Glutamatergic neuron (in vitro differentiated cells): ENCODE data around the gene LDLRAD4. TPM values are rescaled to one million over a fixed set of nuclear protein-coding genes. Genes with fewer than 3 reads are reported as not detected.

Experiments used
- DNase-seq: peaks from one replicate; pipeline ENCODE4 v3.0.0; 2022
- H3K27ac Mint-ChIP-seq: one replicate; pipeline ENCODE4 v1.8.0; 2020; ENCODE audit warnings: mild to moderate bottlenecking, mixed read lengths, inconsistent platforms; ENCODE audit not compliant: unreplicated experiment
- H3K27me3 Mint-ChIP-seq: one replicate; pipeline ENCODE4 v1.8.0; 2020; ENCODE audit warnings: mild to moderate bottlenecking, moderate library complexity, mixed read lengths, inconsistent platforms; ENCODE audit not compliant: unreplicated experiment
- H3K36me3 Mint-ChIP-seq: one replicate; pipeline ENCODE4 v1.8.0; 2020; ENCODE audit warnings: mild to moderate bottlenecking, mixed read lengths, inconsistent platforms; ENCODE audit not compliant: unreplicated experiment
- H3K4me1 Mint-ChIP-seq: one replicate; pipeline ENCODE4 v1.8.0; 2020; ENCODE audit warnings: mild to moderate bottlenecking, low read depth, mixed read lengths, inconsistent platforms; ENCODE audit not compliant: unreplicated experiment
- H3K4me3 Mint-ChIP-seq: one replicate; pipeline ENCODE4 v1.8.0; 2020; ENCODE audit warnings: mild to moderate bottlenecking, mixed read lengths, inconsistent platforms; ENCODE audit not compliant: unreplicated experiment
- H3K9me3 Mint-ChIP-seq: one replicate; pipeline ENCODE4 v1.8.0; 2020; ENCODE audit warnings: mild to moderate bottlenecking, moderate library complexity, mixed read lengths, inconsistent platforms; ENCODE audit not compliant: unreplicated experiment
- CTCF ChIP-seq: fragments of 200-600 bp; sonication (generic); IDR thresholded peaks from one replicate; pipeline ENCODE4 v1.5.0; 2021; ENCODE audit not compliant: partially characterized antibody, unreplicated experiment
- total RNA-seq: library from RNA; stranded (reverse); fragmentation: NEBNext Ultra II Directional; extraction: Animal tissue kit (Norgen Biotek cat#: 25700); gene quantifications from one replicate; pipeline ENCODE4 v1.2.1, GENCODE V29; 2021; ENCODE audit not compliant: unreplicated experiment

Gene LDLRAD4
- total RNA-seq, 1 donor from 2014 or later = 0.29 TPM

- DNase-seq = no peak
- peaks cover 5% of the 10 kb centered on the region for H3K9me3 Mint-ChIP-seq
- H3K4me3 Mint-ChIP-seq = no peak overlapping the region
- TF ChIP-seq CTCF = no peak
- H3K36me3 Mint-ChIP-seq = peaks cover 6% of the 10 kb centered on the region
- peaks cover 7% of the 10 kb centered on the region for H3K27me3 Mint-ChIP-seq
- H3K4me1 Mint-ChIP-seq = peaks cover 3% of the 10 kb centered on the region
- H3K27ac Mint-ChIP-seq = no peak overlapping the region
Observed at GRCh38 chr18:13638719-13639595, 420.4 kb downstream of the LDLRAD4 start.

DNA sequence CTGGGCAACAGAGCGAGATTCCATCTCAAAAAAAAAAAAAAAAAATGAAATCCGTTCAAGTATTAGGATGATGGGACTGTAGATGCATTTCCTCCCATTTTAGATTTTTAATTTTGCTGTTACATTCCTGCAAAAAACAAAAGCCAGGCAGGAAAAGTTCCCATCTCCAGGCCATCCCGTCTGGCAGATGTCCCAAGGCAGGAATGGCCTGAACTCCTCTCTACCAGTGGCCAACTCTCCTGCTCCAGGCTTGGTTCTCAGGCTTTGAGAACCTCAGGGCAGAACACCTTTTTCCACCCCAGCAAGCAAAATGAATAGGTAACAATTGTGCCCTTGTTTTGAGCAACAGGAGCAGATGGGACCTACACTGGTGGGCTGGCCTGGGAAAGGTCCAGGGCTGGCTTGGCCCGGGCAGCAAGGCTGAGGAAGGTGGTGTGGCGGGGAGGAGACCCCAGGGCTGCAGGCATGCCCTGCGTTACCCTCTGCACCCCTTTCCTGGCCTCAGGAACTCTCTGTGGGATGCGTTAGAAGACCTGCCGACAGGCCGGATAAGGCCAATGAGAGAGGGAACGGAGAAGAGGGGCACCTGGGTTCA, 421.8 kb downstream of the LDLRAD4 start:
- no peak for TF ChIP-seq CTCF
- Mint-ChIP-seq H3K9me3 (peaks cover 5% of the 10 kb centered on the region), H3K4me1 (peaks cover 3% of the 10 kb centered on the region), H3K27me3 (peaks cover 7% of the 10 kb centered on the region), H3K36me3 (peaks cover 6% of the 10 kb centered on the region), H3K27ac (no peak overlapping the region), H3K4me3 (no peak overlapping the region)
- DNase-seq = no peak

GRCh38 chr18:13641551-13642439, 423.2 kb downstream of the LDLRAD4 start:
- Mint-ChIP-seq H3K4me1 (peaks cover 3% of the 10 kb centered on the region), H3K36me3 (peaks cover 6% of the 10 kb centered on the region), H3K27me3 (peaks cover 7% of the 10 kb centered on the region), H3K4me3 (peak overlapping the region; percentile 83), H3K27ac (no peak overlapping the region), H3K9me3 (peaks cover 5% of the 10 kb centered on the region)
- no peak for TF ChIP-seq CTCF
- peak; percentile 50 for DNase-seq

GRCh38 chr18:13642440-13642827, 423.9 kb downstream of the LDLRAD4 start:
- H3K4me1 Mint-ChIP-seq = peaks cover 3% of the 10 kb centered on the region
- H3K9me3 Mint-ChIP-seq = peaks cover 5% of the 10 kb centered on the region
- no peak overlapping the region for H3K27ac Mint-ChIP-seq
- no peak for TF ChIP-seq CTCF
- peaks cover 6% of the 10 kb centered on the region for H3K36me3 Mint-ChIP-seq
- DNase-seq = no peak
- H3K27me3 Mint-ChIP-seq = peaks cover 7% of the 10 kb centered on the region
- peak overlapping the region; percentile 52 for H3K4me3 Mint-ChIP-seq
